Measurements from ENCODE around the gene ZNF648.

ZNF648 gene

DNA sequence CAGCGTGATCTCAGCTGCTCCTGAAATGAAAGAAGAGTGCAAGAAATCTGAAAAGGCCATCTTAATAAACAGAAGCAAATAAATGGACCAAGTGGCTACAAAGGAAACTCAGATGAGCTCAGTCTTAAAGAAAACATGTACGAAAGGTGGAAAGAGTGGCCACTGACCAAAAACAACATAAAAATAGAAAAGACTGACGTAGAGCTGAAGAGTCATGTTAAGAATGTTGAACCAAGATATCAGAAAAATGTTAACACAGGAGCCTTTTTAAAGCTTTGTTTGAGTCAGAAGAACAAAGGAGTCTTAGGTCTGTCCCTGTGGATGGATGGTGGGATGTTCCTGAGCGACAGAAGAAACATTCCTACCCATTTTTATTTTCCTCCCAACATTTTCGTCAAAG lies 30.8 kb upstream of the ZNF648 start:
- Histone ChIP-seq H3K4me3 (ENCODE audit: low read depth, low read length) (no peak overlapping the region), H3K9ac (no peak overlapping the region), H3K27me3 (ENCODE audit: control insufficient read depth, insufficient read depth, low read length) (no peaks in the 10 kb centered on the region), H3K79me2 (no peaks in the 10 kb centered on the region), H3K4me2 (ENCODE audit: low read length) (no peak overlapping the region), H3K27ac (no peak overlapping the region), H3K36me3 (ENCODE audit: control insufficient read depth, insufficient read depth, low read length) (no peaks in the 10 kb centered on the region), H2AFZ (no peak overlapping the region), H3K4me1 (no peaks in the 10 kb centered on the region), H3K9me3 (ENCODE audit: control insufficient read depth, low read length) (no peaks in the 10 kb centered on the region)
- TF ChIP-seq, protein P1, sequence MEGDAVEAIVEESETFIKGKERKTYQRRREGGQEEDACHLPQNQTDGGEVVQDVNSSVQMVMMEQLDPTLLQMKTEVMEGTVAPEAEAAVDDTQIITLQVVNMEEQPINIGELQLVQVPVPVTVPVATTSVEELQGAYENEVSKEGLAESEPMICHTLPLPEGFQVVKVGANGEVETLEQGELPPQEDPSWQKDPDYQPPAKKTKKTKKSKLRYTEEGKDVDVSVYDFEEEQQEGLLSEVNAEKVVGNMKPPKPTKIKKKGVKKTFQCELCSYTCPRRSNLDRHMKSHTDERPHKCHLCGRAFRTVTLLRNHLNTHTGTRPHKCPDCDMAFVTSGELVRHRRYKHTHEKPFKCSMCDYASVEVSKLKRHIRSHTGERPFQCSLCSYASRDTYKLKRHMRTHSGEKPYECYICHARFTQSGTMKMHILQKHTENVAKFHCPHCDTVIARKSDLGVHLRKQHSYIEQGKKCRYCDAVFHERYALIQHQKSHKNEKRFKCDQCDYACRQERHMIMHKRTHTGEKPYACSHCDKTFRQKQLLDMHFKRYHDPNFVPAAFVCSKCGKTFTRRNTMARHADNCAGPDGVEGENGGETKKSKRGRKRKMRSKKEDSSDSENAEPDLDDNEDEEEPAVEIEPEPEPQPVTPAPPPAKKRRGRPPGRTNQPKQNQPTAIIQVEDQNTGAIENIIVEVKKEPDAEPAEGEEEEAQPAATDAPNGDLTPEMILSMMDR (IDR thresholded peaks at IDR 0.05): no peak

DNA sequence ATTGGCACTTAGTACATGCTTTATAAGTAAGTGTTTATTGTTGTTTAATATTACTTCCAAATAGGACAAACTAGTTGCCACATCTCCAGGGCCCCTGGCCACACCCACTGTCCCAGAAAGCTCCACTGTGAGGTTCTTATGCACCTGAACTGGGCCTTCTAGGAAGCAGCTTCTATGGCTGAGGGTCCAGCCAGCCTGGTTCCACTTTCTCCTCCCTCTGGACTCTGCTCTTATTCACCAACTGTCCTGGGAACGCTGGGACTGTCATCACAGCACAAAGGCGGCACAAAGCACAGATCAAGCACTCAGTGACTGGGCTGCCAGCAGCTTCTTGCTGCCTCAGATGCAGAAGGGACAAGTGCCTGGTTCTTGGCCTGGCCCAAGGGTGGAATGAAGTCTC lies 29.6 kb upstream of the ZNF648 start:
- Histone ChIP-seq H2AFZ (no peak overlapping the region), H3K4me1 (no peaks in the 10 kb centered on the region), H3K9me3 (ENCODE audit: control insufficient read depth, low read length) (no peaks in the 10 kb centered on the region), H3K36me3 (ENCODE audit: control insufficient read depth, insufficient read depth, low read length) (no peaks in the 10 kb centered on the region), H3K79me2 (no peaks in the 10 kb centered on the region), H3K4me3 (ENCODE audit: low read depth, low read length) (no peak overlapping the region), H3K4me2 (ENCODE audit: low read length) (no peak overlapping the region), H3K27ac (no peak overlapping the region), H3K27me3 (ENCODE audit: control insufficient read depth, insufficient read depth, low read length) (no peaks in the 10 kb centered on the region), H3K9ac (no peak overlapping the region)
- TF ChIP-seq, protein P1 (IDR thresholded peaks at IDR 0.05): no peak

DNA sequence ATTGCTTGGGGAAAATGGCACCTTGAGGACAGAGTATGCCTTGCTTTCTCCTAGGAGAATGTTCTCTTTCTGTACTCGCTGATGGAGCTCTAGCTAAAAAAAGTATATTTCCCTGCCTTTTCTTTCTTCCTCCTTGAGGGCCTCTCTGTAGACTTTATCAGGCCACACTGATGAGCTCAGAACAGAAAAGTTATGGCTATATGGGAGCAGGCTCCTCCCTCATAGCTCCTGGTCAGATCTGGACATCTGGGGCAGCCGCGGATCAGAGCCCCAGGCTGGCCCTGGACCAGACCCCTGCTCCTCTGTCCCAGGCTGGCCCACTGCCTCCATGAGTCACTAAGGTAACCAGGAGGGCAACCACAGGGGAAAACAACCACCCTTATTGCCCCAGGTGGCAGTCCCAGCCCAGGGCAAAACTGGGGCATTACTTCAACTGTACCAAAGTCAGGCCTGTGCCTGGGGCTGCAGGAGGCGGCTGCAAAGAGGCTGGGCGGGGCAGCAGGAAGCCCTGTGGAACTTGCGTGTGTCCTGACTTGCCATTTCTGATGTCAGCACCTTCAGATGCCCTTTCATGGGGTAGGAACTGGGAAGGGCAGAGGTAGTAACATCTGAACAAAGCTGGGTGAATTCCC lies 26.3 kb upstream of the ZNF648 start:
- no peak overlapping the region for H2AFZ ChIP-seq
- H3K36me3 ChIP-seq (ENCODE audit: control insufficient read depth, insufficient read depth, low read length): no peaks in the 10 kb centered on the region
- H3K4me1 ChIP-seq: no peaks in the 10 kb centered on the region
- no peak overlapping the region for H3K4me2 ChIP-seq (ENCODE audit: low read length)
- H3K27ac ChIP-seq: no peak overlapping the region
- H3K4me3 ChIP-seq (ENCODE audit: low read depth, low read length): no peak overlapping the region
- H3K79me2 ChIP-seq: no peaks in the 10 kb centered on the region
- H3K27me3 ChIP-seq (ENCODE audit: control insufficient read depth, insufficient read depth, low read length): no peaks in the 10 kb centered on the region
- H3K9me3 ChIP-seq (ENCODE audit: control insufficient read depth, low read length): no peaks in the 10 kb centered on the region
- TF ChIP-seq, protein P1 (IDR thresholded peaks at IDR 0.05): no peak
- no peak overlapping the region for H3K9ac ChIP-seq

DNA sequence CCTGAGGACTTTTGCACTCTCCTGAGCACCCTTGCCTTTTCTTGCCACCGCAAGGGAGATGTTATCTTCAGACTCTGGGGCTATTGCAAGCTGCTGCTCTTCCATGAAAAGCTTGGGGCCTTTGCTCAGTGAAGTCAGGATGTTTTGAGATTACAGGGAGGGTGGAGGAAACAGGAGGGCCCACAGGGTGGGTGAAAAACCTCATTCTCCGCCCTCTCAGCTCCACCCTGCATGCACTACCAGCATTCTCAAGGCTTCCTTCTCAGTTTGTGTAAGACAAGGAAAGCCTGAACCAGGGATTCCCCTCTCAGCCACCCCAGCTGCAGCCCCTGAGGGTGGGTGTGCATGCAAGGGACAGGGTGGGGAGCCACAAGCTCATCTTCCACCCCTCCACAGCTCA lies 25.8 kb upstream of the ZNF648 start:
- Histone ChIP-seq H2AFZ (no peak overlapping the region), H3K9ac (no peak overlapping the region), H3K79me2 (no peaks in the 10 kb centered on the region), H3K4me1 (no peaks in the 10 kb centered on the region), H3K4me2 (ENCODE audit: low read length) (no peak overlapping the region), H3K27me3 (ENCODE audit: control insufficient read depth, insufficient read depth, low read length) (no peaks in the 10 kb centered on the region), H3K27ac (no peak overlapping the region), H3K9me3 (ENCODE audit: control insufficient read depth, low read length) (no peaks in the 10 kb centered on the region), H3K36me3 (ENCODE audit: control insufficient read depth, insufficient read depth, low read length) (no peaks in the 10 kb centered on the region), H3K4me3 (ENCODE audit: low read depth, low read length) (no peak overlapping the region)
- TF ChIP-seq, protein P1 (IDR thresholded peaks at IDR 0.05): no peak

DNA sequence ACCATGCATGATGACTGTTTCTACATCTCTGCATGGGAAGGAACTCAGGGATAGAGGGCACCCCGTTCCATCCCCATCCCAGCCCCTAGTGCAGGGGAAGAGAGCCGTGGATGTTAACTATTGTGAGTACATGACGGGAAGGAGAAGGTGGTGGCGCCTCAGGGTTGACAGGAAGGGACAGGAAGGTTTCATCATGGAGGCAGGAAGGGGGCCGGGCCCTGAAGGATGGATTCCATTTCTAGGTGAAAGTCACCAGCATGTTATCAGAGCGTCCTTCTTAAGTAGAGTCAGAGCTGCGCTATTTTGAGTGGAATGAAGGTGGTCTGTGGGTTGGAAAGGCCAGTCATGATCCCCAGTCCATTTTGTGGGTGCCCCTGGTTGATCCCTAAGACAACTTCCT lies 25.1 kb upstream of the ZNF648 start:
- H3K36me3 ChIP-seq (ENCODE audit: control insufficient read depth, insufficient read depth, low read length): no peaks in the 10 kb centered on the region
- no peak overlapping the region for H3K27ac ChIP-seq
- H2AFZ ChIP-seq: no peak overlapping the region
- TF ChIP-seq, protein P1 (IDR thresholded peaks at IDR 0.05): no peak
- no peak overlapping the region for H3K4me2 ChIP-seq (ENCODE audit: low read length)
- H3K4me1 ChIP-seq: no peaks in the 10 kb centered on the region
- H3K9ac ChIP-seq: no peak overlapping the region
- no peaks in the 10 kb centered on the region for H3K9me3 ChIP-seq (ENCODE audit: control insufficient read depth, low read length)
- H3K27me3 ChIP-seq (ENCODE audit: control insufficient read depth, insufficient read depth, low read length): no peaks in the 10 kb centered on the region
- no peak overlapping the region for H3K4me3 ChIP-seq (ENCODE audit: low read depth, low read length)
- H3K79me2 ChIP-seq: no peaks in the 10 kb centered on the region

All from parathyroid adenoma (tissue), 2 donors.